Tibial artery (tissue), 4 donors: Measurements from ENCODE around the gene NDUFB4.

ENCODE experiments used
- DNase-seq, 2 donors: peaks; one replicate each; pipeline ENCODE4 v3.0.0-alpha.2; 2019
- H3K27ac ChIP-seq, 2 donors: fragments of 200-600 bp; sonication (generic) in 1 of 2; 1 replicate in 1 of 2; 2 replicates in 1 of 2; pipeline ENCODE4 v1.5.1; 2018 to 2019; ENCODE audit warnings: mild to moderate bottlenecking in 1 of 2
- H3K27me3 ChIP-seq, 2 donors: fragments of 200-600 bp; sonication (generic) in 1 of 2; one replicate each; pipeline versions ENCODE4 v1.5.1 to v1.6.0; 2016 to 2019
- H3K36me3 ChIP-seq, 3 donors: fragments of 200-600 bp; sonication (generic) in 2 of 3; one replicate each; pipeline ENCODE4 v1.5.1; 2016 to 2019; ENCODE audit warnings: mild to moderate bottlenecking in 2 of 3
- H3K4me1 ChIP-seq, 4 donors: fragments of 200-600 bp; sonication (generic) in 2 of 4; 1 replicate in 3 of 4; 2 replicates in 1 of 4; pipeline ENCODE4 v1.5.1; 2016 to 2019
- H3K4me3 ChIP-seq, 2 donors: fragments of 200-600 bp; sonication (generic) in 1 of 2; 1 replicate in 1 of 2; 2 replicates in 1 of 2; pipeline ENCODE4 v1.5.1; 2018 to 2019; ENCODE audit warnings: mild to moderate bottlenecking in 2 of 2
- H3K9me3 ChIP-seq, 3 donors: fragments of 200-600 bp; sonication (generic) in 1 of 3; one replicate each; pipeline ENCODE4 v1.5.1; 2016 to 2019
- CTCF ChIP-seq, 2 experiments: fragments of 200-600 bp in 1 of 2; fragments of 450-650 bp in 1 of 2; IDR thresholded peaks; one replicate each; pipeline ENCODE4 v1.5.1; 2017 to 2019; ENCODE audit warnings: antibody characterized with exemption in 2 of 2, mild to moderate bottlenecking in 1 of 2, moderate library complexity in 1 of 2
- intact Hi-C: fragments of 100-400 bp; cut with DNase I; formaldehyde crosslinking; loops from one replicate; pipeline ENCODE4 v1.15.0; 2023; ENCODE audit warnings: low total_unique reads

Gene NDUFB4

GRCh38 chr3:120642368-120642948, 46.3 kb downstream of the NDUFB4 start:
- intact Hi-C loops: no loop called here
- no peaks in the 10 kb centered on the region for H3K27me3 ChIP-seq
- TF ChIP-seq CTCF (IDR thresholded peaks at IDR 0.05): no peak
- no peak overlapping the region for H3K27ac ChIP-seq
- no peak for DNase-seq
- no peak overlapping the region for H3K4me3 ChIP-seq
- H3K36me3 ChIP-seq: no peaks in the 10 kb centered on the region
- H3K9me3 ChIP-seq: no peaks in the 10 kb centered on the region
- no peaks in the 10 kb centered on the region for H3K4me1 ChIP-seq

- intact Hi-C loops: no loop called here
- Histone ChIP-seq H3K9me3 (no peaks in the 10 kb centered on the region), H3K27ac (no peak overlapping the region), H3K36me3 (no peaks in the 10 kb centered on the region), H3K4me3 (no peak overlapping the region), H3K27me3 (no peaks in the 10 kb centered on the region), H3K4me1 (no peaks in the 10 kb centered on the region)
- DNase-seq: no peak
- no peak for TF ChIP-seq CTCF (IDR thresholded peaks at IDR 0.05)
Measured at GRCh38 chr3:120645083-120645845, 49.1 kb downstream of the NDUFB4 start.

GRCh38 chr3:120646771-120647432, 50.8 kb downstream of the NDUFB4 start:
- Histone ChIP-seq H3K27ac (no peak overlapping the region), H3K36me3 (no peaks in the 10 kb centered on the region)
- no peak for DNase-seq

GRCh38 chr3:120648290-120648689, 52.2 kb downstream of the NDUFB4 start:
- Histone ChIP-seq H3K27ac (no peak overlapping the region), H3K4me3 (no peak overlapping the region), H3K4me1 (no peaks in the 10 kb centered on the region), H3K36me3 (no peaks in the 10 kb centered on the region), H3K27me3 (no peaks in the 10 kb centered on the region), H3K9me3 (no peaks in the 10 kb centered on the region)
- intact Hi-C loops: no loop called here
- no peak for DNase-seq
- no peak for TF ChIP-seq CTCF (IDR thresholded peaks at IDR 0.05)

More at GRCh38 chr3:120646771-120647432, 50.8 kb downstream of the NDUFB4 start:
- Histone ChIP-seq H3K4me3 (no peak overlapping the region), H3K9me3 (no peaks in the 10 kb centered on the region), H3K27me3 (no peaks in the 10 kb centered on the region), H3K4me1 (no peaks in the 10 kb centered on the region)
- intact Hi-C loops: no loop called here
- no peak for TF ChIP-seq CTCF (IDR thresholded peaks at IDR 0.05)

GRCh38 chr3:120649830-120650233, 53.7 kb downstream of the NDUFB4 start:
- H3K4me1 ChIP-seq: no peaks in the 10 kb centered on the region
- no peak for TF ChIP-seq CTCF (IDR thresholded peaks at IDR 0.05)
- no peak overlapping the region for H3K4me3 ChIP-seq
- no peak overlapping the region for H3K27ac ChIP-seq
- H3K27me3 ChIP-seq: no peaks in the 10 kb centered on the region
- intact Hi-C loops: no loop called here
- no peak for DNase-seq
- H3K36me3 ChIP-seq: no peaks in the 10 kb centered on the region
- H3K9me3 ChIP-seq: no peaks in the 10 kb centered on the region
